ENCODE measurements around the gene GPC6. TPM values are rescaled to one million over a fixed set of nuclear protein-coding genes. Genes with fewer than 3 reads are reported as not detected.

GPC6 gene
- total and polyA plus RNA-seq, 2 donors (not counting 3 experiments of a cell fraction or from before 2014, with no cell fraction given) = 0.01 TPM; not detected in 1

- Histone ChIP-seq H3K9me1 (replicated peaks; ENCODE audit: control insufficient read depth, extremely low read depth, insufficient read depth, low read length) (no peaks in the 10 kb centered on the region), H3K79me2 (ENCODE audit: control insufficient read depth, insufficient read depth, low read length) (no peaks in the 10 kb centered on the region), H3K36me3 (ENCODE audit: control insufficient read depth in 2 of 2, extremely low read depth in 1 of 2, insufficient read depth in 2 of 2, low read length in 2 of 2) (no peaks in the 10 kb centered on the region), H3K9me3 (replicated peaks; ENCODE audit: control insufficient read depth, insufficient read depth, low read length) (no peaks in the 10 kb centered on the region), H3K4me1 (ENCODE audit: control insufficient read depth, extremely low read depth, insufficient read depth, low read length) (no peaks in the 10 kb centered on the region), H3K27me3 (ENCODE audit: control insufficient read depth in 2 of 2, insufficient read depth in 2 of 2, low read length in 2 of 2) (no peaks in the 10 kb centered on the region), H3K27ac (ENCODE audit: insufficient read depth, low read depth, low read length) (no peak overlapping the region), H2AFZ (ENCODE audit: low read depth, low read length) (no peak overlapping the region), H4K20me1 (replicated peaks; ENCODE audit: control insufficient read depth, extremely low read depth, insufficient read depth, low read length) (no peaks in the 10 kb centered on the region), H3K9ac (replicated peaks; ENCODE audit: extremely low read depth, insufficient read depth, low read length) (no peak overlapping the region), H3K4me3 (replicated peaks in 1 of 3; ENCODE audit: insufficient read depth in 1 of 3, low read depth in 1 of 3, low read length in 3 of 3) (no peak overlapping the region), H3K4me2 (ENCODE audit: insufficient read depth, low read length) (no peak overlapping the region)
- TF ChIP-seq JUN (IDR thresholded peaks at IDR 0.05; ENCODE audit: borderline replicate concordance, insufficient read depth, insufficient read length, low read depth) = no peak
- TF ChIP-seq, protein P1, sequence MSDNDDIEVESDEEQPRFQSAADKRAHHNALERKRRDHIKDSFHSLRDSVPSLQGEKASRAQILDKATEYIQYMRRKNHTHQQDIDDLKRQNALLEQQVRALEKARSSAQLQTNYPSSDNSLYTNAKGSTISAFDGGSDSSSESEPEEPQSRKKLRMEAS (IDR thresholded peaks at IDR 0.05; ENCODE audit: insufficient read depth, insufficient read length) = no peak
- TF ChIP-seq MYC (IDR thresholded peaks at IDR 0.05; ENCODE audit: low read depth, low read length) = no peak
- no peak for FAIRE-seq
- ChIA-PET CTCF (no interaction called here), POLR2A (no interaction called here)
- intact Hi-C loops (cut with micrococcal nuclease) (no loop called here), dilution Hi-C loops (cut with MboI; ENCODE audit: extremely low pct_ligation_motif_present, low sequenced_read_pairs) (no loop called here)
- no TSS peak for BruUV-seq (replicated peaks)
- no peak for DNase-seq (ENCODE audit: low read depth, low spot score)
These were observed 888.4 kb downstream of the GPC6 start for GRCh38 chr13:94115054-94115453.

GRCh38 chr13:94119360-94119936 lies 892.8 kb downstream of the GPC6 start:
- intact Hi-C loops (cut with micrococcal nuclease) = no loop called here

More at GRCh38 chr13:94119360-94119936, 892.8 kb downstream of the GPC6 start:
- POLR2A ChIA-PET = no interaction called here
- DNase-seq (ENCODE audit: low read depth, low spot score) (no peak), FAIRE-seq (no peak)
- no peaks in the 10 kb centered on the region for H3K27me3 ChIP-seq (ENCODE audit: control insufficient read depth in 2 of 2, insufficient read depth in 2 of 2, low read length in 2 of 2)
- H4K20me1 ChIP-seq (replicated peaks; ENCODE audit: control insufficient read depth, extremely low read depth, insufficient read depth, low read length) = no peaks in the 10 kb centered on the region
- H3K27ac ChIP-seq (ENCODE audit: insufficient read depth, low read depth, low read length) = no peak overlapping the region
- H2AFZ ChIP-seq (ENCODE audit: low read depth, low read length) = no peak overlapping the region
- TF ChIP-seq MYC (IDR thresholded peaks at IDR 0.05; ENCODE audit: low read depth, low read length) (no peak), GATA2 (IDR thresholded peaks at IDR 0.05; ENCODE audit: insufficient read depth, insufficient read length, low read depth, low read length) (no peak), FOS (IDR thresholded peaks at IDR 0.05; ENCODE audit: borderline replicate concordance, insufficient read depth, low read length) (no peak), CTCF (IDR thresholded peaks at IDR 0.05; ENCODE audit: extremely low read depth in 1 of 2, insufficient read depth in 1 of 2, low read depth in 1 of 2, low read length in 2 of 2) (no peak), POLR2AphosphoS5 (IDR thresholded peaks at IDR 0.05; ENCODE audit: insufficient read depth, low read depth, low read length) (no peak), JUN (IDR thresholded peaks at IDR 0.05; ENCODE audit: borderline replicate concordance, insufficient read depth, insufficient read length, low read depth) (no peak), POLR2A (IDR thresholded peaks at IDR 0.05; ENCODE audit: low read depth, low read length) (no peak), EZH2 (IDR thresholded peaks at IDR 0.05; ENCODE audit: borderline replicate concordance, low read depth, low read length, severe bottlenecking) (no peak)
- TF ChIP-seq, protein P1 (IDR thresholded peaks at IDR 0.05; ENCODE audit: insufficient read depth, insufficient read length) = no peak
- no peak overlapping the region for H3K4me2 ChIP-seq (ENCODE audit: insufficient read depth, low read length)
- dilution Hi-C loops (cut with MboI; ENCODE audit: extremely low pct_ligation_motif_present, low sequenced_read_pairs) = no loop called here
- no peaks in the 10 kb centered on the region for H3K9me1 ChIP-seq (replicated peaks; ENCODE audit: control insufficient read depth, extremely low read depth, insufficient read depth, low read length)
- no peaks in the 10 kb centered on the region for H3K36me3 ChIP-seq (ENCODE audit: control insufficient read depth in 2 of 2, extremely low read depth in 1 of 2, insufficient read depth in 2 of 2, low read length in 2 of 2)
- H3K4me3 ChIP-seq (replicated peaks in 1 of 3; ENCODE audit: insufficient read depth in 1 of 3, low read depth in 1 of 3, low read length in 3 of 3) = no peak overlapping the region
- CTCF ChIA-PET = no interaction called here
- no TSS peak for BruUV-seq (replicated peaks)
- no peaks in the 10 kb centered on the region for H3K79me2 ChIP-seq (ENCODE audit: control insufficient read depth, insufficient read depth, low read length)
- no peaks in the 10 kb centered on the region for H3K9me3 ChIP-seq (replicated peaks; ENCODE audit: control insufficient read depth, insufficient read depth, low read length)
- H3K4me1 ChIP-seq (ENCODE audit: control insufficient read depth, extremely low read depth, insufficient read depth, low read length) = no peaks in the 10 kb centered on the region
- H3K9ac ChIP-seq (replicated peaks; ENCODE audit: extremely low read depth, insufficient read depth, low read length) = no peak overlapping the region

Measured in endothelial cell of umbilical vein (primary cell).